Astrocyte of the cerebellum (primary cell): ENCODE results near the gene MRPL19.

ENCODE experiments used
- DNase-seq: peaks from one replicate; pipeline ENCODE4 v3.0.0-alpha.2; 2011; ENCODE audit warnings: low read depth
- H3K4me3 ChIP-seq: 2 replicates; pipeline ENCODE4 v1.5.1; 2011; ENCODE audit warnings: mild to moderate bottlenecking, low read depth, low read length, moderate library complexity
- in situ Hi-C: cut with HindIII; loops from 2 replicates; pipeline ENCODE4 v1.10.0; 2017; ENCODE audit warnings: low sequenced_read_pairs
- TF ChIP-seq, protein P1 (sequence below): IDR thresholded peaks from 2 replicates; pipeline ENCODE4 v1.5.1; 2012; ENCODE audit warnings: low read length, low read depth, moderate library complexity, mild to moderate bottlenecking; ENCODE audit errors: missing control alignments

The MRPL19 gene

DNA sequence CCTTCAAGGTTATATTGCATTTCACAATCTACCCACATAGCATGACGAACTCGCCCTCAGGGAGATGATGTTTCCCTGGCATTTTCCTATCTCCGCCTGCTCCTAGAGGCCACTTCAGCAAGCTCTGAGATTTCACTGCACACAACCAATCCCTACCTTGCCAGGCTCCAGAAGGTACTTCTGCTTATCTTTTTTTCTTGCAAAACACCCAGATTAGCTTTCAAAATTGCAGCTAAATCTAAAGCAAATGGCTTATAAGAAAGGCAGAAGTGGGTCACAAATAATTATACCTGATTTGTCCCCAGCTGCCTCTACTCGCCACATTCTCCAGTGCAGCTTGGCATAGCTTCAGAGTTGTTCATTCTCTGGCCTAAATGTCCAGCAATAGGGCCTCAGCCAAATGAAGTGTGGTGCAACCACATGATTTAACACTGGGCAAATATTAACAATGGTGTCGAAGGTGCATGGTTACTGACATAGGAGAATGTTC, 32.4 kb upstream of the MRPL19 start:
- no peak for DNase-seq
- H3K4me3 ChIP-seq = no peak overlapping the region
- TF ChIP-seq, protein P1, sequence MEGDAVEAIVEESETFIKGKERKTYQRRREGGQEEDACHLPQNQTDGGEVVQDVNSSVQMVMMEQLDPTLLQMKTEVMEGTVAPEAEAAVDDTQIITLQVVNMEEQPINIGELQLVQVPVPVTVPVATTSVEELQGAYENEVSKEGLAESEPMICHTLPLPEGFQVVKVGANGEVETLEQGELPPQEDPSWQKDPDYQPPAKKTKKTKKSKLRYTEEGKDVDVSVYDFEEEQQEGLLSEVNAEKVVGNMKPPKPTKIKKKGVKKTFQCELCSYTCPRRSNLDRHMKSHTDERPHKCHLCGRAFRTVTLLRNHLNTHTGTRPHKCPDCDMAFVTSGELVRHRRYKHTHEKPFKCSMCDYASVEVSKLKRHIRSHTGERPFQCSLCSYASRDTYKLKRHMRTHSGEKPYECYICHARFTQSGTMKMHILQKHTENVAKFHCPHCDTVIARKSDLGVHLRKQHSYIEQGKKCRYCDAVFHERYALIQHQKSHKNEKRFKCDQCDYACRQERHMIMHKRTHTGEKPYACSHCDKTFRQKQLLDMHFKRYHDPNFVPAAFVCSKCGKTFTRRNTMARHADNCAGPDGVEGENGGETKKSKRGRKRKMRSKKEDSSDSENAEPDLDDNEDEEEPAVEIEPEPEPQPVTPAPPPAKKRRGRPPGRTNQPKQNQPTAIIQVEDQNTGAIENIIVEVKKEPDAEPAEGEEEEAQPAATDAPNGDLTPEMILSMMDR = no peak
- in situ Hi-C loops = no loop called here

DNA sequence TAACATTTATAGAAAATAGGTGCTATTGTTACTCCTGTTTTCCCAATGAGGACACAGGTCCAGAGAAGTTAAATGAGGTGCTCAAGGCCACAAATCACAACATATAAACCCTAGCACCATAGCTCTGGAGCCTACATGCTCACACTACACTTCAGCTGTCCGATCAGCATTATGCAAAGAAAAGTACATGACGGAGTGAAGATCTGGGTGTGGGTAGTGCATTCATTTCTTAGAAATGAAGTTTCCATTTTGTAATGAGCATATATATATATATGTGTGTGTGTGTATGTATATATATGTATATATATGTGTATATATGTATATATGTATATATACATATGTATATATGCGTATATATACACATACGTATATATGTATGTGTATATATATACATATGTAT, 30.2 kb upstream of the MRPL19 start:
- in situ Hi-C loops = loop anchor here (5.0 kb wide), 1 partner anchor 154 kb away; no protein-coding TSS in a partner anchor
- TF ChIP-seq, protein P1 = no peak
- no peak for DNase-seq
- H3K4me3 ChIP-seq = no peak overlapping the region

DNA sequence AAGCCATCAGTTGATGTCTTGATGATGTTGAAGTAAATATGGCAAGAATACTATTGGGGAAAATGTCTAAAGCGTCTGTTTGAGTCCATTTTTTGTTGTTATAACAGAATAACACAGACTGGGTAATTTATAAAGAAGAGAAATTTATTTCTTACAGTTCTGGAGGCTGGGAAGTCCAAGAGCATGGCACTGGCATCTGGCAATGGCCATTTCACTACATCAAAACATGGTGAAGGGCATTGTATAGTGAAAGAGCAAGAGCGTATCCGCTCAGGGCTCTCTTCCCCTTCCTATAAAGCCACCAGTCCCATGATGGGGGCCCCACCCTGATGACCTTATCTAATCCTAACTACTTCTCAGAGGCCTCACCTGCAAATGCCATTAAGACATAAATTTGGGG, 29.6 kb upstream of the MRPL19 start:
- DNase-seq = no peak
- in situ Hi-C loops = loop anchor here (5.0 kb wide), 1 partner anchor 155 kb away; no protein-coding TSS in a partner anchor

DNA sequence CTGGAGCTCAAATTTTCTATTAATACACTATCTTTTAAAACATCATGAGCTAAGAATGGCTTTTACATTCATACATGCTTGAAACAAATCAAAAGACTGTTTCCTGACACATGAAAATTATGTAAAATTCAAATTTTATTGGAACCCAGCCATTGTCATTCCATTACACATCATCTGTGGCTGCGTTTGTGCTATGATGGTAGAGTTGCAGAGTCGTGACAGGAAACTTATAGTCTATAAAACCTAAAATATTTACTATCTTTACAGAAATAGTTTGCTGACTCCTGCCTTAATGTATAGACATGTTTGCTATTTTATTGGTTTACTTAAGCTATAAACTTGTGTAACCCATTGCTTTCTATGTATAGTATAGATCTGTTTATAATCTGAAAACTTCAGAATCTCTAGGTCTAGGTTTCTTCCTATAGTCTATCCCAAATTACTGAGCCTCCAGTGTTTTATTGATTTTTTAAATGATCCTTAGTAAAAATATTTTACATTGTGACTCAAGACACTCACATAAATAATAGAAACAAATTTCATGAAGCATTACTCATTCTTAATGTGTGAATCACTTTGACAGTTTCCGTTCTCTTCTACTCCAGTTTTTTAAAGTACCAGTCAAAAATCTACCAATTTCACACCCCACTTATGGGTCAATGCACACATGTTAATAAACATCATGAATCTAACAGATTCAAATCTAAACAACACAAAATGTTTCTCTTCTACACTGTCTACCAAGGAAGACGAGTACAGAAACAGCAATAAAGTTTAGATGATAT, 26.4 kb upstream of the MRPL19 start:
- in situ Hi-C loops = loop anchor here (5.0 kb wide), 1 partner anchor 158 kb away; no protein-coding TSS in a partner anchor
- H3K4me3 ChIP-seq = no peak overlapping the region
- TF ChIP-seq, protein P1 = no peak
- DNase-seq = no peak

More for the DNA sequence above, 29.6 kb upstream of the MRPL19 start:
- no peak overlapping the region for H3K4me3 ChIP-seq
- TF ChIP-seq, protein P1 = no peak

DNA sequence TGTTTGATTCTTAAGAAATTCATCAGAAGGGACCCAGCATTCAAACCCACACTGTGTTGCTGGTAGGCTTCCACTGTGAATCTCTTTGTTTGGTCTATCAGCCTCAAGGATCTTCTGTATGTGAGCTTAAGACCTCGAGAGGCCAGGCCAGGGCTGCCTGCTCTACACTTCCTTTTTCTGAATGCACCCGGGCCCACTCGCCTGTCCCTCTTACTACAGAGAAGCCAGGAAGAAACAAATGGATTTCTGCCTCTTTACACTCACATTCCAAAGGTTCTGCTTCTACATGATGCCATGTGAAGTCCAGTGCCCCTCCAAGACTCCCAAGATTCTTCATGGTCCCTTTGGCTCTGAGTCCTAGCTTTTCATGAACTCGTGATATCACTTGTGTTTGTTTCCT, 25.4 kb upstream of the MRPL19 start:
- TF ChIP-seq, protein P1 = no peak

DNA sequence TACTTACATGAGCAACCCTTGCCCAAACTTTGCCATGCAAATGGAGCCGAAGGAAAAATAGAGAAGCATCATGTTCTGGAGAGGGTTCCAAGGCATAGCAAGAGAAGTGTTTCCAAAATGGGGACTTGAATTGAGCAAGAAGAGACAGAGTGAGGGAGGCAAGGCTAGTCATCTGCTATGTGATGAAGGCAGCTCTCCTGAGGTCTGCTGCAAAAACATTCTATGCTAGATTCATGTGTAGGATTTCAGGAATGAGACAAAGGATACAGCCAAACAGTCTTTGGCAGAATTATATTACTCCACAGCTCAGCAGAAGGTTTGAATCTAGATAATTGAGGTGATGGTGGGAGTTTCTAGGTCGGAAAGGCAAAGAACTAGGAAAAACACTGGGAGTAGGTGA, 24.1 kb upstream of the MRPL19 start:
- no peak for DNase-seq
- H3K4me3 ChIP-seq = no peak overlapping the region
- in situ Hi-C loops = no loop called here
- TF ChIP-seq, protein P1 = no peak

More for the DNA sequence above, 25.4 kb upstream of the MRPL19 start:
- DNase-seq = no peak
- in situ Hi-C loops = no loop called here
- H3K4me3 ChIP-seq = no peak overlapping the region
